Mesenchymal stem cell (in vitro differentiated cells and primary cell): Measurements from ENCODE around the gene HPD.
A peak's percentile ranks its signal among the peaks of the same experiment; 100 is the strongest.

Experiments
- DNase-seq: peaks from one replicate; pipeline ENCODE4 v3.0.0-alpha.2; 2013
- H2AFZ ChIP-seq: one replicate; pipeline ENCODE4 v1.6.1; 2013; ENCODE audit warnings: low read depth, mild to moderate bottlenecking, control low read depth, inconsistent platforms, low read length, moderate library complexity
- H2AK5ac ChIP-seq: 2 replicates; pipeline ENCODE4 v1.6.1; 2013; ENCODE audit warnings: low read length, moderate library complexity, mild to moderate bottlenecking, inconsistent platforms; ENCODE audit not compliant: severe bottlenecking
- H2BK120ac ChIP-seq: one replicate; pipeline ENCODE4 v1.6.1; 2013; ENCODE audit warnings: low read depth, mild to moderate bottlenecking, inconsistent platforms, low read length, moderate library complexity
- H2BK12ac ChIP-seq, 2 experiments: one replicate each; pipeline ENCODE4 v1.6.1; 2013; ENCODE audit warnings: inconsistent platforms in 2 of 2, low read length in 2 of 2, mild to moderate bottlenecking in 2 of 2, moderate library complexity in 2 of 2, control low read depth in 1 of 2
- H2BK15ac ChIP-seq: one replicate; pipeline ENCODE4 v1.6.1; 2013; ENCODE audit warnings: mild to moderate bottlenecking, low read depth, inconsistent platforms; ENCODE audit not compliant: poor library complexity, severe bottlenecking
- H2BK5ac ChIP-seq: 2 replicates; pipeline ENCODE4 v1.6.1; 2013; ENCODE audit warnings: low read depth, mild to moderate bottlenecking, low read length, control low read depth, inconsistent platforms; ENCODE audit not compliant: poor library complexity, severe bottlenecking
- H3K14ac ChIP-seq, 2 experiments: one replicate each; pipeline ENCODE4 v1.6.1; 2013; ENCODE audit warnings: inconsistent platforms in 2 of 2, low read length in 2 of 2, control low read depth in 1 of 2, mild to moderate bottlenecking in 1 of 2, moderate library complexity in 1 of 2
- H3K18ac ChIP-seq, 2 experiments: one replicate each; pipeline ENCODE4 v1.6.1; 2013; ENCODE audit warnings: inconsistent platforms in 2 of 2, low read length in 2 of 2, control low read depth in 1 of 2, low read depth in 1 of 2, mild to moderate bottlenecking in 1 of 2
- H3K23ac ChIP-seq, 2 experiments: one replicate each; pipeline ENCODE4 v1.6.1; 2013; ENCODE audit warnings: inconsistent platforms in 2 of 2, low read length in 2 of 2, mild to moderate bottlenecking in 2 of 2, moderate library complexity in 2 of 2, control low read depth in 1 of 2
- H3K27ac ChIP-seq: 2 replicates; pipeline ENCODE4 v1.5.1; 2013; ENCODE audit warnings: mild to moderate bottlenecking, moderate library complexity, low read length, control low read depth, inconsistent platforms; ENCODE audit not compliant: poor library complexity, severe bottlenecking
- H3K27me3 ChIP-seq, 2 experiments: 2 replicates each; pipeline versions ENCODE4 v1.6.1 to v1.7.0; 2013; ENCODE audit warnings: low read length in 2 of 2, mild to moderate bottlenecking in 2 of 2, moderate library complexity in 2 of 2, control low read depth in 1 of 2, inconsistent platforms in 1 of 2; ENCODE audit not compliant: control insufficient read depth in 1 of 2, insufficient read depth in 1 of 2
- H3K36me3 ChIP-seq, 2 experiments: 2 replicates each; pipeline versions ENCODE4 v1.6.1 to v1.7.0; 2013; ENCODE audit warnings: low read length in 2 of 2, control low read depth in 1 of 2, inconsistent platforms in 1 of 2, low read depth in 1 of 2, mild to moderate bottlenecking in 1 of 2; ENCODE audit not compliant: insufficient read depth in 2 of 2, control insufficient read depth in 1 of 2
- H3K4ac ChIP-seq, 2 experiments: one replicate each; pipeline ENCODE4 v1.6.1; 2013; ENCODE audit warnings: inconsistent platforms in 2 of 2, low read length in 2 of 2, mild to moderate bottlenecking in 2 of 2, moderate library complexity in 2 of 2, control low read depth in 1 of 2, low read depth in 1 of 2
- H3K4me1 ChIP-seq: 2 replicates; pipeline ENCODE4 v1.6.1; 2013; ENCODE audit warnings: low read depth, low read length, control low read depth; ENCODE audit not compliant: control insufficient read depth, insufficient read depth
- H3K4me2 ChIP-seq: 2 replicates; pipeline ENCODE4 v1.6.1; 2013; ENCODE audit warnings: low read length, mild to moderate bottlenecking, inconsistent platforms; ENCODE audit not compliant: poor library complexity, severe bottlenecking
- H3K4me3 ChIP-seq, 2 experiments: 2 replicates each; pipeline versions ENCODE4 v1.5.1 to v1.7.0; 2013; ENCODE audit warnings: low read length in 2 of 2, mild to moderate bottlenecking in 2 of 2, control low read depth in 1 of 2, low read depth in 1 of 2; ENCODE audit not compliant: insufficient read depth in 1 of 2
- H3K79me1 ChIP-seq: replicated peaks from 2 replicates; pipeline ENCODE4 v1.6.1; 2013; ENCODE audit warnings: mild to moderate bottlenecking, control low read depth, low read length, inconsistent platforms; ENCODE audit not compliant: poor library complexity, severe bottlenecking
- H3K9ac ChIP-seq: 2 replicates; pipeline ENCODE4 v1.7.0; 2013; ENCODE audit warnings: mild to moderate bottlenecking, low read length, moderate library complexity
- H3K9me3 ChIP-seq: 2 replicates; pipeline ENCODE4 v1.7.0; 2013; ENCODE audit warnings: mild to moderate bottlenecking, low read length; ENCODE audit not compliant: control insufficient read depth
- H4K8ac ChIP-seq: one replicate; pipeline ENCODE4 v1.6.1; 2013; ENCODE audit warnings: inconsistent platforms, mild to moderate bottlenecking, low read length, moderate library complexity
- H4K91ac ChIP-seq: one replicate; pipeline ENCODE4 v1.6.1; 2013; ENCODE audit warnings: mild to moderate bottlenecking, low read length, inconsistent platforms
- WGBS: methylation state at CpG from one replicate; pipeline ENCODE4 v1.1.7; 2013; ENCODE audit warnings: mixed read lengths; 5-methylcytosine and 5-hydroxymethylcytosine counted together

Gene HPD

DNA sequence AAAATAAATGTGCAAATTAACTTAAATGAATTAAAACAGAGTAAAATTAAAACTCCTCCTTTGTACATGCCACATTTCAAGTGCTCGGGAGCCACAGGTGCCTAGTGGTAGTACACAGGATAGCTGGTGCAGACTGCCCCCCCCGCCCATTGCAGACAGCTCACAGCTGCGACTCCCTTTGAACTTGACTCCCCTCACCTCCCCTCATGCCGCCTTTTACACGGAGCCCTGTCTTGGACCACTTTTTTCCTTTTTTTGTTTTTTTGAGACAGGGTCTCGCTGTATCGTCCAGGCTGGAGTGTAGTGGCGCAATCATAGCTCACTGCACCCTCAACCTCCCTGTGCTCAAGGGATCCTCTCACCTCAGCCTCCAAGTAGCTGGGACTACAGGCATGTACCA, 43.4 kb downstream of the HPD start:
- WGBS: 94% methylated on average over 8 of the region's 8 CpGs

GRCh38 chr12:121814429-121815119, 44.1 kb downstream of the HPD start:
- Histone ChIP-seq H4K8ac (no peak overlapping the region), H3K27ac (no peak overlapping the region), H3K4me1 (peaks cover 26% of the 10 kb centered on the region), H4K91ac (peak overlapping the region; percentile 61), H2BK12ac (no peak overlapping the region), H3K23ac (no peak overlapping the region), H2BK5ac (no peak overlapping the region), H2AK5ac (no peak overlapping the region), H2AFZ (no peak overlapping the region), H3K4me3 (no peak overlapping the region), H2BK120ac (no peak overlapping the region), H3K36me3 (peaks cover 66 to 80% of the 10 kb centered on the region in 2 experiments), H3K79me1 (peaks cover 31% of the 10 kb centered on the region), H2BK15ac (no peak overlapping the region), H3K9ac (no peak overlapping the region), H3K14ac (no peak overlapping the region), H3K9me3 (no peaks in the 10 kb centered on the region), H3K4me2 (no peak overlapping the region), H3K4ac (no peak overlapping the region), H3K27me3 (no peaks in the 10 kb centered on the region), H3K18ac (no peak overlapping the region)
- no peak for DNase-seq
- WGBS: 96% methylated on average over 31 of the region's 31 CpGs

More for the DNA sequence above, 43.4 kb downstream of the HPD start:
- peaks cover 68 to 80% of the 10 kb centered on the region in 2 experiments for H3K36me3 ChIP-seq
- no peaks in the 10 kb centered on the region for H3K27me3 ChIP-seq
- no peak overlapping the region for H2AFZ ChIP-seq
- H3K23ac ChIP-seq: no peak overlapping the region
- H3K4me2 ChIP-seq: no peak overlapping the region
- peaks cover 34% of the 10 kb centered on the region for H3K79me1 ChIP-seq
- H4K8ac ChIP-seq: no peak overlapping the region
- H3K9ac ChIP-seq: no peak overlapping the region
- DNase-seq: no peak
- no peak overlapping the region for H3K4ac ChIP-seq
- no peak overlapping the region for H3K4me3 ChIP-seq
- H3K18ac ChIP-seq: no peak overlapping the region
- H2BK120ac ChIP-seq: no peak overlapping the region
- H2BK12ac ChIP-seq: no peak overlapping the region
- no peak overlapping the region for H2BK5ac ChIP-seq
- peaks cover 23% of the 10 kb centered on the region for H3K4me1 ChIP-seq
- H2AK5ac ChIP-seq: no peak overlapping the region
- H3K9me3 ChIP-seq: no peaks in the 10 kb centered on the region
- no peak overlapping the region for H2BK15ac ChIP-seq
- no peak overlapping the region for H3K14ac ChIP-seq
- H4K91ac ChIP-seq: no peak overlapping the region
- no peak overlapping the region for H3K27ac ChIP-seq

DNA sequence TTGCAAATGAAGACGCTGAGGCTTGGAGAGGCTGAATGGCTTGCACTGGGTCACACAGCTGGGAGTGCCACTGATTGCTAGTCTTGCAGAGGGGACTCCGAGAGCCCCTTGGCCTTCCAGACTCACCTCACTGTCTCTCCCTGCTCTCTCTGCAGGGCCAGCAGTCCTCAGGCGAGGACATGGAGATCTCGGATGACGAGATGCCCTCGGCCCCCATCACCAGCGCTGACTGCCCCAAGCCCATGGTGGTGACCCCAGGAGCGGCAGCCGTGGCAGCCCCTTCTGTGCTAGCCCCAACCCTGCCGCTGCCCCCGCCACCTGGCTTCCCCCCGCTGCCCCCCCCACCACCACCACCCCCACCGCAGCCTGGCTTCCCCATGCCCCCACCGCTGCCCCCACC, 44.7 kb downstream of the HPD start:
- no peak overlapping the region for H3K4me2 ChIP-seq
- WGBS: 100% methylated on average over 2 of the region's 14 CpGs
- no peak overlapping the region for H4K8ac ChIP-seq
- H2BK120ac ChIP-seq: no peak overlapping the region
- H2BK5ac ChIP-seq: no peak overlapping the region
- no peak overlapping the region for H3K18ac ChIP-seq
- no peak overlapping the region for H2BK12ac ChIP-seq
- H3K9ac ChIP-seq: peak overlapping the region; percentile 88
- no peaks in the 10 kb centered on the region for H3K9me3 ChIP-seq
- peaks cover 26% of the 10 kb centered on the region for H3K4me1 ChIP-seq
- H4K91ac ChIP-seq: no peak overlapping the region
- no peak overlapping the region for H3K14ac ChIP-seq
- H3K4me3 ChIP-seq: no peak overlapping the region
- peaks cover 66 to 80% of the 10 kb centered on the region in 2 experiments for H3K36me3 ChIP-seq
- H3K79me1 ChIP-seq: peaks cover 29% of the 10 kb centered on the region
- no peak overlapping the region for H2AFZ ChIP-seq
- no peak for DNase-seq
- H3K4ac ChIP-seq: no peak overlapping the region
- no peak overlapping the region for H2BK15ac ChIP-seq
- no peak overlapping the region for H3K27ac ChIP-seq
- H3K27me3 ChIP-seq: no peaks in the 10 kb centered on the region
- no peak overlapping the region for H2AK5ac ChIP-seq
- H3K23ac ChIP-seq: no peak overlapping the region

DNA sequence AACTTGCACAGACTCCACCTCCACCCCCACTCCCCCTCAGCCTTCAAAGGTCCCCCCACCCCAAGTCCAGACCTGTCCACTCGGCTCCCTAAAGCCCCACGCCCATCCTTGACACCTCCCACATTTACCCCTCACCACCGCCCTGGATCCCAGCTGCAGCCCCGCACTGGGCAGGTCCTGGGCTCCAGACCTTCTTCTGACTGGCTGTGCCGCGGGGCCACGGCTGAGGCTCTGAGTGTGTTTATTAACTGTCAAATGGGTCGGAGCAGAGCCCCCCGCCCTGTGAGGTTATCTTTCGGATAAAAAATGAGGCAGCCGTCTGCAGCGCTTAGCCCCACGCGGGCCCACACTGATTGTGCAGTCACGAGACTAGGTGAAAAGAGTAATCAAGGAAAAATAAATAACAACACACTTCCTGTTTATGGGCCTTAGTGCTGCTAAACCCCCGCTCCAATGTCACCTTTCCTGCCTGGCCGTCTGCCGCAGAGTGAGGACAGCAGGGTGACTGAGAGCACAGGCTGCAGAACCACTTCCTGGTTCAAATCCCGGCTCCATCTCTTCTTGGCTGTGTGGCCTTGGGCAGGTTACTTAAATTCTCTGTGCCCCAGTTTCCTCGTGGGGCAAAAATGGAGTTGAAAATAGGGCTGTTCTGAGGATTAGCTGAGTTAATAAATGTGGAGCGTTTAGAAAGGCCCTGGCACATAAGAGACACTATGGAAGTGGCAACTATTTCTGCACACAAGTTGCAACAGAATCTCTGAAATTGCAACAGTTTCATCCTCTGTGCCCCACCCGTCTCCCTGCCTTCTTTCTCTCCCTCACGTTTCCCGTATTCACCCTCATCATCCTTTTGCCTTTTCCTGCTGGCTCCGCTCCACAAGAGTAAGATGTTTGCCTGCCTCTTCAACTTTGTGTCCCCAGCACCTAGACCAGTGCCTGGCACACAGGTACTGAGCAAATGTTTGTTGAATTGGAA, 45.5 kb downstream of the HPD start:
- H3K79me1 ChIP-seq: peaks cover 32% of the 10 kb centered on the region
- H4K8ac ChIP-seq: no peak overlapping the region
- no peak overlapping the region for H2BK120ac ChIP-seq
- no peak overlapping the region for H2BK15ac ChIP-seq
- H2AK5ac ChIP-seq: no peak overlapping the region
- peak overlapping the region; percentile 88 for H3K9ac ChIP-seq
- peaks cover 72 to 86% of the 10 kb centered on the region in 2 experiments for H3K36me3 ChIP-seq
- no peaks in the 10 kb centered on the region for H3K27me3 ChIP-seq
- H3K9me3 ChIP-seq: no peaks in the 10 kb centered on the region
- H4K91ac ChIP-seq: peak overlapping the region; percentile 88
- H2BK5ac ChIP-seq: no peak overlapping the region
- no peak overlapping the region for H3K4ac ChIP-seq
- H3K4me2 ChIP-seq: peak overlapping the region; percentile 66
- 42% methylated on average over 22 of the region's 25 CpGs for WGBS
- peak overlapping the region in 1 of 2 experiments; percentile 15 for H2BK12ac ChIP-seq
- H3K23ac ChIP-seq: no peak overlapping the region
- peaks cover 26% of the 10 kb centered on the region for H3K4me1 ChIP-seq
- peak; percentile 28 for DNase-seq
- H3K27ac ChIP-seq: no peak overlapping the region
- H3K14ac ChIP-seq: no peak overlapping the region
- H3K18ac ChIP-seq: no peak overlapping the region
- peak overlapping the region; percentile 66 to 89 for H3K4me3 ChIP-seq
- no peak overlapping the region for H2AFZ ChIP-seq
